AG09319 (cell line): Measurements from ENCODE around the gene DVL3.

Experiments used
- DNase-seq: peaks from one replicate; pipeline ENCODE4 v3.0.0-alpha.2; 2010; ENCODE audit warnings: low read depth; ENCODE audit errors: extremely low read depth
- CTCF ChIP-seq: IDR thresholded peaks from 2 replicates; pipeline ENCODE4 v1.5.1; 2011; ENCODE audit warnings: low read depth, mild to moderate bottlenecking, inconsistent platforms, low read length, moderate library complexity

Gene DVL3

GRCh38 chr3:184174646-184175492 lies 19.7 kb downstream of the DVL3 start, which contains the start of gene AP2M1:
AP2M1 (plus strand) TSS chr3:184174855; CDS start chr3:184176994, 2,139 bp downstream.
- DNase-seq: peak; percentile 99
- TF ChIP-seq CTCF: no peak; the same call in 1 of the 2 replicates

- no peak for DNase-seq
- no peak for TF ChIP-seq CTCF
These were observed 20.3 kb downstream of the DVL3 start for GRCh38 chr3:184175506-184175905.

DNA sequence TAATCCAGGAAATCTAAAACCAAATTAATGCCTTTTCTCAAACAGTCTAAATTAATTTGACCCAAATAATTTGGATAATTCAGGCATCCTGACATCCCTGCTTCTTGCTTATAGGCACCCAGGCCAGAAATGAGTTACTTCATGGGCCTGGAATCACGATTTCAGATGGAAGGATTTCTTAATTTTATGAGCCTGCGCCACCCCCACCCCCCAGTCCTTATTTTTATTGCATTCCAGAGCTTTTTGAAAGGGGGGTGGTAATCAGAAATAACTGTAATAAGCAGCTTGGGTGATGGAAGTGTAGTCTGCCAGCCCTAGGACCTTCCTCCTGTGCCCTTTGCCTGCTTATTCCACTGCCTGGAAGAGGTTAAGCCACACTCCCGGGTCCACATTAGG lies 20.8 kb downstream of the DVL3 start:
- no peak for TF ChIP-seq CTCF
- DNase-seq: no peak

DNA sequence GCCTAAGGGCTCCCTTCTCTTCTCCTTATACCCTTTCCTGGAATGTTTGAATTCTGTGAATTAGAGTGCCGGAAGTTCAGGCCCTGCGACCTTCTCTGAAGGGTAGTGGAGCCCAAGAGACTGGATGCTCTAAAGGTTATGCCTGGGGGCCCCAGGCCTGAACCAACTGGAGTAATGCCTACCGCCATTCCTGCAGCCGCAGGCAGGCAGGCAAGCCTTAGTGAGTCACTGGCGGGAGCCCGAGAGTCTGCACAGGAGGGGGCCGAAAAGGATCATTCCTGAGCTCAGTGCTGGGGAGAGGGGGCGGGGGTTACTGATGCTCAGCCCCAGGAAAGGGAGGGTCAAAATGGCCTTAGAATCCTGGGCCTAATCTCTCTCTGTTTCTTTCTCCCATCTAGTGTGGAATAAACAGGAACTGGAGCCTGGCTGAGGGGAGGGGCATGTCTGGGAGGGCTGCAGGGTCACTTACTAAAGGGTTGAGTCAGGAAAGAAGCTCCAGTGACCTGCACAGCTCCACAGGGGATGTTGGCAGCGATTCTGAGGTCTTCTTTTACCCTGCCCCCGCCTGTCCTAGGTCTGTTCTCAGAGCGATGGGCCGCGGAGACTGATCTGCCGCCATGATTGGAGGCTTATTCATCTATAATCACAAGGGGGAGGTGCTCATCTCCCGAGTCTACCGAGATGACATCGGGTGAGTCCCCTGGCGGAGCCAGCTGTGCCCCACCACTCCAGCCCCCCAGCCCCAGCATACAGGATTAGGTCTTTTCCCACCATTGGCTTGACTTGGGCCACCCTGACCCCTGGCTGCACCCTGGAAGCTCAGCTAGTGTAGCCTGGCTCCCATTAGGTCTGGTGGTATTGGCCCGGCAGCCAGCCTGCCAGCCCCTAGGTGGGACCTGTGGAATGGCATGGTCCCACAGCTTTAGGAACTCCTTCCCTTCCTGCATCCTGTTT lies 21.5 kb downstream of the DVL3 start:
- TF ChIP-seq CTCF: no peak
- DNase-seq: peak; percentile 79

GRCh38 chr3:184177331-184177731 lies 22.2 kb downstream of the DVL3 start:
- TF ChIP-seq CTCF: no peak
- DNase-seq: no peak

DNA sequence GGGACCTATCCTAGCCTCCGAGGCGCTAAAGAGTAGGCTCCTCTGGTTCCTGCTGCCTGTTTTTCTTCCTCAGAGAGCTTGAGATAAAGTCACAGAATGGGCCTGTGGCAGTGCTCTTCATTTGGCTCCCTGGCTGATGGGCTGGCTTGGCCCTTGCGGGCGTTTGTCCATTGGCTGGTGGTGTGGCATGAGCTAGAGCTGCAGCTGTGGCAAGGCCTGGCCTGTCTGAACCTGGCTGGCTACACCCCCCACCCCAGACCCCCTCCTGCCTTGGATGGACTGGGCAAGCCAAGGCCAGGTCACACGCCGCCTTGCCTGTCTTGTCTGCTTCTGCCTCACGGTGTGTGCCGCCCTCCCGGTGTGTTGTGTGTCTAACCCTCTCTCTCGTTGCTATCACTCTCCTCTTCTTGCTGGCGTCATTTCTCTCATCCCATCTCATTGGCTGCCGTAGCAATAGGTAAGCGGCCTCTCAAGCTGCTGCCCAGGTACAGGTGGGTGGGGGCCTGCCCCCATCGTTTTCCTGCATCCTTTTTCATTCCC lies 22.7 kb downstream of the DVL3 start:
- no peak for DNase-seq
- no peak for TF ChIP-seq CTCF
